ENCODE results near the gene OR6F1. TPM values are rescaled to one million over a fixed set of nuclear protein-coding genes. Genes with fewer than 3 reads are reported as not detected.
"Not testable (repeated sequence)": the region's sequence is repeated elsewhere in the genome, so short reads cannot be mapped to it uniquely, and the experiment has no call there.

OR6F1 gene
- not detected in 2 replicates for polyA plus RNA-seq (2013)

GRCh38 chr1:247716546-247716945 is at the start of gene OR6F1:
OR6F1 (minus strand) TSS chr1:247716646; CDS start chr1:247712755, 3,891 bp downstream.
- H2BK120ac ChIP-seq (ENCODE audit: insufficient read depth, low read length, poor library complexity) = no peak within 1 kb of the TSS
- H3K27me3 ChIP-seq (ENCODE audit: insufficient read depth, low read length) = no peaks in the 10 kb centered on the region
- H3K79me2 ChIP-seq (ENCODE audit: control insufficient read depth, insufficient read depth, low read length, poor library complexity) = no peaks in the 10 kb centered on the region
- no peaks in the 10 kb centered on the region for H3K79me1 ChIP-seq (ENCODE audit: low read length)
- H2BK5ac ChIP-seq (ENCODE audit: low read depth, low read length, poor library complexity) = no peak within 1 kb of the TSS
- no peak for DNase-seq
- H4K8ac ChIP-seq (ENCODE audit: low read depth, low read length) = no peak within 1 kb of the TSS
- no peak within 1 kb of the TSS for H3K18ac ChIP-seq (ENCODE audit: low read length)
- no peak within 1 kb of the TSS for H3K23ac ChIP-seq (ENCODE audit: low read length)
- no peak within 1 kb of the TSS for H2BK12ac ChIP-seq (ENCODE audit: low read length)
- no peak within 1 kb of the TSS for H2AFZ ChIP-seq (ENCODE audit: insufficient read depth, low read length, poor library complexity)
- no peak within 1 kb of the TSS for H3K4me2 ChIP-seq (ENCODE audit: low read length)
- no peaks in the 10 kb centered on the region for H3K4me1 ChIP-seq (ENCODE audit: control insufficient read depth in 1 of 2, insufficient read depth in 2 of 2, low read length in 2 of 2)
- H3K4ac ChIP-seq (ENCODE audit: low read depth, low read length) = no peak within 1 kb of the TSS
- no peak within 1 kb of the TSS for H3K27ac ChIP-seq (ENCODE audit: low read depth, low read length)
- H3K4me3 ChIP-seq (ENCODE audit: low read depth, low read length) = no peak within 1 kb of the TSS
- H3K14ac ChIP-seq (ENCODE audit: low read length) = no peak within 1 kb of the TSS
- no CpG with 5 or more reads among the region's 3 CpGs for WGBS (ENCODE audit: extremely low coverage, insufficient coverage, insufficient read length)
- no peak within 1 kb of the TSS for H2AK5ac ChIP-seq (ENCODE audit: low read length)
- no peak within 1 kb of the TSS for H3K9ac ChIP-seq (ENCODE audit: low read length)
- H4K91ac ChIP-seq (ENCODE audit: low read depth, low read length) = no peak within 1 kb of the TSS
- H4K12ac ChIP-seq (ENCODE audit: low read depth, low read length) = no peak within 1 kb of the TSS
- no peaks in the 10 kb centered on the region for H3K36me3 ChIP-seq (ENCODE audit: control insufficient read depth in 1 of 2, insufficient read depth in 2 of 2, low read length in 2 of 2)
- H3K9me3 ChIP-seq (ENCODE audit: insufficient read depth, low read depth, low read length) = peaks cover 3% of the 10 kb centered on the region

GRCh38 chr1:247760456-247760855 is 44.0 kb upstream of the OR6F1 start, which contains the start of gene OR1C1:
OR1C1 (minus strand) TSS chr1:247760556; CDS start chr1:247758406, 2,150 bp downstream.
- H2AK5ac ChIP-seq (ENCODE audit: low read length) = no peak within 1 kb of the TSS
- no peak within 1 kb of the TSS for H3K9ac ChIP-seq (ENCODE audit: low read length)
- no peak for DNase-seq
- H3K18ac ChIP-seq (ENCODE audit: low read length) = no peak within 1 kb of the TSS
- H2BK5ac ChIP-seq (ENCODE audit: low read depth, low read length, poor library complexity) = no peak within 1 kb of the TSS
- no peak within 1 kb of the TSS for H3K14ac ChIP-seq (ENCODE audit: low read length)
- no peaks in the 10 kb centered on the region for H3K79me2 ChIP-seq (ENCODE audit: control insufficient read depth, insufficient read depth, low read length, poor library complexity)
- WGBS (ENCODE audit: extremely low coverage, insufficient coverage, insufficient read length) = no CpG with 5 or more reads among the region's 3 CpGs
- H3K4me3 ChIP-seq (ENCODE audit: low read depth, low read length) = no peak within 1 kb of the TSS
- H2BK120ac ChIP-seq (ENCODE audit: insufficient read depth, low read length, poor library complexity) = no peak within 1 kb of the TSS
- no peaks in the 10 kb centered on the region for H3K79me1 ChIP-seq (ENCODE audit: low read length)
- no peak within 1 kb of the TSS for H3K23ac ChIP-seq (ENCODE audit: low read length)
- H2AFZ ChIP-seq (ENCODE audit: insufficient read depth, low read length, poor library complexity) = no peak within 1 kb of the TSS
- no peak within 1 kb of the TSS for H3K4me2 ChIP-seq (ENCODE audit: low read length)
- H4K12ac ChIP-seq (ENCODE audit: low read depth, low read length) = no peak within 1 kb of the TSS
- no peaks in the 10 kb centered on the region for H3K4me1 ChIP-seq (ENCODE audit: control insufficient read depth in 1 of 2, insufficient read depth in 2 of 2, low read length in 2 of 2)
- no peaks in the 10 kb centered on the region for H3K27me3 ChIP-seq (ENCODE audit: insufficient read depth, low read length)
- H3K4ac ChIP-seq (ENCODE audit: low read depth, low read length) = no peak within 1 kb of the TSS
- no peaks in the 10 kb centered on the region for H3K9me3 ChIP-seq (ENCODE audit: insufficient read depth, low read depth, low read length)
- no peak within 1 kb of the TSS for H4K91ac ChIP-seq (ENCODE audit: low read depth, low read length)
- H3K27ac ChIP-seq (ENCODE audit: low read depth, low read length) = no peak within 1 kb of the TSS
- no peak within 1 kb of the TSS for H4K8ac ChIP-seq (ENCODE audit: low read depth, low read length)
- H3K36me3 ChIP-seq (ENCODE audit: control insufficient read depth in 1 of 2, insufficient read depth in 2 of 2, low read length in 2 of 2) = no peaks in the 10 kb centered on the region
- H2BK12ac ChIP-seq (ENCODE audit: low read length) = no peak within 1 kb of the TSS

GRCh38 chr1:247754311-247754710 is 37.9 kb upstream of the OR6F1 start:
- H3K27me3 ChIP-seq (ENCODE audit: insufficient read depth, low read length); H3K27ac ChIP-seq (ENCODE audit: low read depth, low read length); H3K36me3 ChIP-seq (ENCODE audit: control insufficient read depth in 1 of 2, insufficient read depth in 2 of 2, low read length in 2 of 2); H3K4me1 ChIP-seq (ENCODE audit: control insufficient read depth in 1 of 2, insufficient read depth in 2 of 2, low read length in 2 of 2); H3K9me3 ChIP-seq (ENCODE audit: insufficient read depth, low read depth, low read length); H4K12ac ChIP-seq (ENCODE audit: low read depth, low read length); H3K9ac ChIP-seq (ENCODE audit: low read length); H3K4ac ChIP-seq (ENCODE audit: low read depth, low read length); H3K4me2 ChIP-seq (ENCODE audit: low read length); H3K79me2 ChIP-seq (ENCODE audit: control insufficient read depth, insufficient read depth, low read length, poor library complexity); H3K14ac ChIP-seq (ENCODE audit: low read length); H4K8ac ChIP-seq (ENCODE audit: low read depth, low read length); H3K4me3 ChIP-seq (ENCODE audit: low read depth, low read length); H2AK5ac ChIP-seq (ENCODE audit: low read length); H3K23ac ChIP-seq (ENCODE audit: low read length); H2BK5ac ChIP-seq (ENCODE audit: low read depth, low read length, poor library complexity); H2AFZ ChIP-seq (ENCODE audit: insufficient read depth, low read length, poor library complexity); H4K91ac ChIP-seq (ENCODE audit: low read depth, low read length); H2BK120ac ChIP-seq (ENCODE audit: insufficient read depth, low read length, poor library complexity); H2BK12ac ChIP-seq (ENCODE audit: low read length); H3K79me1 ChIP-seq (ENCODE audit: low read length); DNase-seq; H3K18ac ChIP-seq (ENCODE audit: low read length): not testable (repeated sequence)
- no CpG with 5 or more reads among the region's 1 CpG for WGBS (ENCODE audit: extremely low coverage, insufficient coverage, insufficient read length)

GRCh38 chr1:247749870-247750269 is 33.4 kb upstream of the OR6F1 start:
- WGBS (ENCODE audit: extremely low coverage, insufficient coverage, insufficient read length) = no CpG with 5 or more reads among the region's 1 CpG
- Histone ChIP-seq H3K79me1 (ENCODE audit: low read length) (no peaks in the 10 kb centered on the region), H3K4me1 (ENCODE audit: control insufficient read depth in 1 of 2, insufficient read depth in 2 of 2, low read length in 2 of 2) (peaks cover 2 to 6% of the 10 kb centered on the region in 2 experiments), H3K79me2 (ENCODE audit: control insufficient read depth, insufficient read depth, low read length, poor library complexity) (no peaks in the 10 kb centered on the region), H3K23ac (ENCODE audit: low read length) (no peak overlapping the region), H3K36me3 (ENCODE audit: control insufficient read depth in 1 of 2, insufficient read depth in 2 of 2, low read length in 2 of 2) (no peaks in the 10 kb centered on the region), H2BK120ac (ENCODE audit: insufficient read depth, low read length, poor library complexity) (no peak overlapping the region), H3K4me2 (ENCODE audit: low read length) (no peak overlapping the region), H2AFZ (ENCODE audit: insufficient read depth, low read length, poor library complexity) (no peak overlapping the region), H3K4ac (ENCODE audit: low read depth, low read length) (no peak overlapping the region), H3K18ac (ENCODE audit: low read length) (no peak overlapping the region), H2BK5ac (ENCODE audit: low read depth, low read length, poor library complexity) (no peak overlapping the region), H3K9ac (ENCODE audit: low read length) (no peak overlapping the region), H3K14ac (ENCODE audit: low read length) (no peak overlapping the region), H3K27ac (ENCODE audit: low read depth, low read length) (no peak overlapping the region), H3K27me3 (ENCODE audit: insufficient read depth, low read length) (no peaks in the 10 kb centered on the region), H2AK5ac (ENCODE audit: low read length) (no peak overlapping the region), H2BK12ac (ENCODE audit: low read length) (no peak overlapping the region), H3K4me3 (ENCODE audit: low read depth, low read length) (no peak overlapping the region), H3K9me3 (ENCODE audit: insufficient read depth, low read depth, low read length) (peaks cover 7% of the 10 kb centered on the region), H4K91ac (ENCODE audit: low read depth, low read length) (no peak overlapping the region), H4K8ac (ENCODE audit: low read depth, low read length) (no peak overlapping the region), H4K12ac (ENCODE audit: low read depth, low read length) (no peak overlapping the region)
- no peak for DNase-seq

Measured in trophoblast cell (in vitro differentiated cells and primary cell).